IPS-20b (cell line): ENCODE data around the gene RPSA.
"Not testable (repeated sequence)": the region's sequence is repeated elsewhere in the genome, so short reads cannot be mapped to it uniquely, and the experiment has no call there.

Experiments
- H3K27ac ChIP-seq: one replicate; pipeline ENCODE4 v1.5.1; 2013; ENCODE audit warnings: low read length
- H3K27me3 ChIP-seq: 2 replicates; pipeline ENCODE4 v1.6.1; 2013; ENCODE audit warnings: mild to moderate bottlenecking, low read length, inconsistent platforms; ENCODE audit not compliant: insufficient read depth
- H3K36me3 ChIP-seq: 2 replicates; pipeline ENCODE4 v1.6.1; 2013; ENCODE audit warnings: low read depth, mild to moderate bottlenecking, inconsistent platforms, low read length, moderate library complexity; ENCODE audit not compliant: insufficient read depth
- H3K4me1 ChIP-seq: 2 replicates; pipeline ENCODE4 v1.6.1; 2013; ENCODE audit warnings: mild to moderate bottlenecking, control low read depth, inconsistent platforms, low read length, moderate library complexity; ENCODE audit not compliant: insufficient read depth
- H3K4me3 ChIP-seq: 2 replicates; pipeline ENCODE4 v1.5.1; 2013; ENCODE audit warnings: mild to moderate bottlenecking, low read length, inconsistent platforms
- H3K9ac ChIP-seq: 2 replicates; pipeline ENCODE4 v1.6.1; 2013; ENCODE audit warnings: low read depth, mild to moderate bottlenecking, inconsistent platforms, low read length, moderate library complexity
- H3K9me3 ChIP-seq: 2 replicates; pipeline ENCODE4 v1.6.1; 2013; ENCODE audit warnings: mild to moderate bottlenecking, low read depth, low read length, inconsistent platforms; ENCODE audit not compliant: insufficient read depth

RPSA gene

GRCh38 chr3:39406368-39407258 is at the start of gene RPSA:
TSS of gene RPSA (plus strand) at chr3:39406720. CDS start at chr3:39407654, 934 bp downstream.
- Histone ChIP-seq H3K36me3 (peaks cover 50% of the 10 kb centered on the region), H3K4me3 (peak within 1 kb of the TSS; percentile 99), H3K9ac (peak within 1 kb of the TSS; percentile 97), H3K9me3 (no peaks in the 10 kb centered on the region), H3K27me3 (no peaks in the 10 kb centered on the region), H3K4me1 (peaks cover 24% of the 10 kb centered on the region), H3K27ac (peak within 1 kb of the TSS; percentile 88)

GRCh38 chr3:39358333-39358732 is 48.2 kb upstream of the RPSA start:
- Histone ChIP-seq H3K9ac (no peak overlapping the region), H3K4me3 (no peak overlapping the region), H3K36me3 (no peaks in the 10 kb centered on the region), H3K27me3 (no peaks in the 10 kb centered on the region), H3K9me3 (no peaks in the 10 kb centered on the region), H3K4me1 (no peaks in the 10 kb centered on the region), H3K27ac (no peak overlapping the region)

- Histone ChIP-seq H3K36me3 (no peaks in the 10 kb centered on the region), H3K9me3 (no peaks in the 10 kb centered on the region), H3K4me3 (no peak overlapping the region), H3K27me3 (no peaks in the 10 kb centered on the region), H3K9ac (no peak overlapping the region), H3K27ac (no peak overlapping the region), H3K4me1 (no peaks in the 10 kb centered on the region)
These were observed 45.1 kb upstream of the RPSA start for GRCh38 chr3:39361252-39361927.

GRCh38 chr3:39362192-39362591 is 44.3 kb upstream of the RPSA start:
- Histone ChIP-seq H3K27me3 (no peaks in the 10 kb centered on the region), H3K9me3 (no peaks in the 10 kb centered on the region), H3K27ac (no peak overlapping the region), H3K4me3 (no peak overlapping the region), H3K4me1 (no peaks in the 10 kb centered on the region), H3K9ac (no peak overlapping the region), H3K36me3 (no peaks in the 10 kb centered on the region)

- Histone ChIP-seq H3K4me1 (no peaks in the 10 kb centered on the region), H3K27me3 (no peaks in the 10 kb centered on the region), H3K27ac (no peak overlapping the region), H3K4me3 (no peak overlapping the region), H3K9ac (no peak overlapping the region), H3K36me3 (no peaks in the 10 kb centered on the region), H3K9me3 (no peaks in the 10 kb centered on the region)
These were observed 43.7 kb upstream of the RPSA start for GRCh38 chr3:39362812-39363211.

- not testable (repeated sequence) for H3K4me3 ChIP-seq, H3K4me1 ChIP-seq, H3K9ac ChIP-seq, H3K36me3 ChIP-seq, H3K27me3 ChIP-seq, H3K27ac ChIP-seq
- peaks cover 14% of the 10 kb centered on the region; the same call in 1 of the 2 replicates for H3K9me3 ChIP-seq
These were observed 36.1 kb upstream of the RPSA start for GRCh38 chr3:39370450-39370849.

GRCh38 chr3:39372833-39373232 is 33.7 kb upstream of the RPSA start:
- H3K4me1 ChIP-seq = peaks cover 9% of the 10 kb centered on the region
- H3K9me3 ChIP-seq = peaks cover 14% of the 10 kb centered on the region; the same call in 1 of the 2 replicates
- no peak overlapping the region for H3K4me3 ChIP-seq
- H3K27me3 ChIP-seq = no peaks in the 10 kb centered on the region
- no peak overlapping the region for H3K27ac ChIP-seq
- H3K36me3 ChIP-seq = no peaks in the 10 kb centered on the region
- H3K9ac ChIP-seq = no peak overlapping the region

- Histone ChIP-seq H3K9ac (no peak overlapping the region; the same call in 1 of the 2 replicates), H3K4me1 (peaks cover 13% of the 10 kb centered on the region), H3K27ac (peak overlapping the region; percentile 28), H3K36me3 (no peaks in the 10 kb centered on the region), H3K4me3 (no peak overlapping the region), H3K9me3 (peaks cover 9% of the 10 kb centered on the region; the same call in 1 of the 2 replicates), H3K27me3 (no peaks in the 10 kb centered on the region)
These were observed 29.4 kb upstream of the RPSA start for GRCh38 chr3:39376959-39377634.

GRCh38 chr3:39378088-39378487 is 28.4 kb upstream of the RPSA start:
- peak overlapping the region; percentile 28 for H3K27ac ChIP-seq
- H3K27me3 ChIP-seq = no peaks in the 10 kb centered on the region
- no peak overlapping the region for H3K4me3 ChIP-seq
- no peaks in the 10 kb centered on the region for H3K9me3 ChIP-seq
- no peaks in the 10 kb centered on the region for H3K36me3 ChIP-seq
- no peak overlapping the region; the same call in 1 of the 2 replicates for H3K9ac ChIP-seq
- H3K4me1 ChIP-seq = peaks cover 17% of the 10 kb centered on the region

- H3K27ac ChIP-seq = no peak overlapping the region
- H3K4me3 ChIP-seq = no peak overlapping the region
- H3K9me3 ChIP-seq = no peaks in the 10 kb centered on the region
- no peaks in the 10 kb centered on the region for H3K36me3 ChIP-seq
- peaks cover 17% of the 10 kb centered on the region for H3K4me1 ChIP-seq
- H3K9ac ChIP-seq = no peak overlapping the region
- no peaks in the 10 kb centered on the region for H3K27me3 ChIP-seq
These were observed 27.4 kb upstream of the RPSA start for GRCh38 chr3:39378957-39379777.

- Histone ChIP-seq H3K4me3 (no peak overlapping the region), H3K4me1 (peaks cover 17% of the 10 kb centered on the region), H3K36me3 (no peaks in the 10 kb centered on the region), H3K27ac (no peak overlapping the region), H3K27me3 (no peaks in the 10 kb centered on the region), H3K9me3 (no peaks in the 10 kb centered on the region), H3K9ac (no peak overlapping the region)
These were observed 26.8 kb upstream of the RPSA start for GRCh38 chr3:39379778-39380155.
